H1 (cell line): ENCODE data around the gene NHLH2. TPM values are rescaled to one million over a fixed set of nuclear protein-coding genes. Genes with fewer than 3 reads are reported as not detected.

Experiments
- ASH2L ChIP-seq: fragments of 200-600, 300-600 bp; sonication (generic); IDR thresholded peaks from one replicate; pipeline ENCODE4 v1.7.1; 2017; ENCODE audit warnings: low read length
- ATF3 ChIP-seq: IDR thresholded peaks from 2 replicates; pipeline ENCODE4 v1.6.1; 2011; ENCODE audit warnings: low read depth, mild to moderate bottlenecking, low read length; ENCODE audit not compliant: insufficient read depth
- CBX5 ChIP-seq: fragments of 300-800, 300-1000 bp; sonication (generic); IDR thresholded peaks from 2 replicates; pipeline ENCODE4 v1.7.1; 2016; ENCODE audit warnings: antibody characterized with exemption, low read length, low read depth
- CHD1 ChIP-seq: IDR thresholded peaks from 2 replicates; pipeline ENCODE4 v1.6.1; 2012; ENCODE audit warnings: low read depth, low read length, improper control_type of control experiment
- CREB1 ChIP-seq: IDR thresholded peaks from 2 replicates; pipeline ENCODE4 v1.6.1; 2012; ENCODE audit warnings: inconsistent platforms
- CTCF ChIP-seq, 3 experiments: IDR thresholded peaks; 1 replicate in 2 of 3; 2 replicates in 1 of 3; pipeline versions ENCODE4 v1.5.1 to v1.6.1; 2011; ENCODE audit warnings: low read length in 3 of 3, mild to moderate bottlenecking in 3 of 3, inconsistent platforms in 2 of 3, low read depth in 1 of 3, moderate library complexity in 1 of 3; ENCODE audit not compliant: insufficient read depth in 1 of 3; ENCODE audit errors: control extremely low read depth in 1 of 3
- EP300 ChIP-seq, 2 experiments: IDR thresholded peaks; 1 replicate in 1 of 2; 2 replicates in 1 of 2; pipeline ENCODE4 v1.6.1; 2011 to 2012; ENCODE audit warnings: low read depth in 2 of 2, low read length in 2 of 2, mild to moderate bottlenecking in 2 of 2, borderline replicate concordance in 1 of 2, inconsistent platforms in 1 of 2, moderate library complexity in 1 of 2
- GTF2F1 ChIP-seq: IDR thresholded peaks from 2 replicates; pipeline ENCODE4 v1.6.1; 2012; ENCODE audit warnings: low read depth, low read length, improper control_type of control experiment, borderline replicate concordance
- JUN ChIP-seq: IDR thresholded peaks from 2 replicates; pipeline ENCODE4 v1.6.1; 2011; ENCODE audit warnings: low read depth, mild to moderate bottlenecking, improper control_type of control experiment, low read length
- KDM4A ChIP-seq: IDR thresholded peaks from one replicate; pipeline ENCODE4 v1.7.1; 2012; ENCODE audit warnings: low read depth, mild to moderate bottlenecking, moderate library complexity, low read length, inconsistent platforms; ENCODE audit not compliant: severe bottlenecking
- MAX ChIP-seq: IDR thresholded peaks from 2 replicates; pipeline ENCODE4 v1.6.1; 2012; ENCODE audit warnings: inconsistent platforms
- PHF8 ChIP-seq: fragments of 200-600 bp; sonication (generic); conservative IDR thresholded peaks from 2 replicates; pipeline ENCODE4 v1.7.1; 2012; ENCODE audit warnings: low read depth, mild to moderate bottlenecking, inconsistent platforms, low read length, moderate library complexity
- POLR2AphosphoS5 ChIP-seq: IDR thresholded peaks from 2 replicates; pipeline ENCODE4 v1.6.1; 2011; ENCODE audit warnings: low read depth, low read length
- SP2 ChIP-seq: IDR thresholded peaks from 2 replicates; pipeline ENCODE4 v1.6.1; 2012; ENCODE audit warnings: mild to moderate bottlenecking, low read length, inconsistent platforms
- SRF ChIP-seq: IDR thresholded peaks from 2 replicates; pipeline ENCODE4 v1.6.1; 2011; ENCODE audit warnings: mild to moderate bottlenecking, low read depth, low read length, moderate library complexity
- SUZ12 ChIP-seq: fragments of 200-600 bp; sonication (generic); IDR thresholded peaks from 2 replicates; pipeline ENCODE4 v1.6.1; 2012; ENCODE audit warnings: mild to moderate bottlenecking, inconsistent platforms, low read length, moderate library complexity, mixed read lengths
- TAF1 ChIP-seq: IDR thresholded peaks from 2 replicates; pipeline ENCODE4 v1.6.1; 2011; ENCODE audit warnings: mild to moderate bottlenecking, low read depth, low read length
- TAF7 ChIP-seq: optimal IDR thresholded peaks from 2 replicates; pipeline ENCODE3; 2011; ENCODE audit warnings: low read depth, mild to moderate bottlenecking, inconsistent platforms, low read length, moderate library complexity, borderline replicate concordance
- TBP ChIP-seq: IDR thresholded peaks from 2 replicates; pipeline ENCODE4 v1.6.1; 2011; ENCODE audit warnings: low read depth, low read length, improper control_type of control experiment
- TCF12 ChIP-seq: IDR thresholded peaks from 2 replicates; pipeline ENCODE4 v1.6.1; 2011; ENCODE audit warnings: low read depth, mild to moderate bottlenecking, low read length
- TEAD4 ChIP-seq: IDR thresholded peaks from 2 replicates; pipeline ENCODE4 v1.6.1; 2012; ENCODE audit warnings: low read depth, low read length, inconsistent platforms, mixed read lengths
- YY1 ChIP-seq: IDR thresholded peaks from 2 replicates; pipeline ENCODE4 v1.6.1; 2011; ENCODE audit warnings: low read depth, mild to moderate bottlenecking, low read length
- polyA plus RNA-seq, 7 experiments: library from polyadenylated mRNA; depleted of rRNA in 3 of 7; stranded (reverse) in 5 of 7; unstranded in 2 of 7; fragments of >200 nt in 5 of 7; fragments of 200-250 nt in 2 of 7; gene quantifications; 1 replicate in 5 of 7; 2 replicates in 1 of 7; 4 replicates in 1 of 7; pipeline versions ENCODE4 v1.2.1 to v1.2.3, GENCODE V29; 2011 to 2013; ENCODE audit warnings: missing spikeins in 2 of 7, mixed read lengths in 2 of 7
- total RNA-seq: library from RNA; stranded (reverse); fragmentation: NEBNext Ultra II Directional; extraction: Animal tissue kit (Norgen Biotek cat#: 25700); gene quantifications from 2 replicates; pipeline ENCODE4 v1.2.1, GENCODE V29; 2021

The NHLH2 gene
- total and polyA plus RNA-seq, 2 of the 8 experiments (the other 6 are each of a cell fraction or from before 2014, with no cell fraction given), result 0.92 to 1.1 TPM

GRCh38 chr1:115839029-115839678, 1.8 kb downstream of the NHLH2 start (continued):
- TF ChIP-seq POLR2AphosphoS5 (peak; percentile 53; the same call in 1 of the 2 replicates), PHF8 (peak; percentile 44; the same call in 1 of the 2 replicates), SP2 (no peak), ASH2L (peak; percentile 49), CBX5 (no peak), EP300 (IDR thresholded peaks at IDR 0.05; ENCODE audit: borderline replicate concordance in 1 of 2, low read depth in 2 of 2, low read length in 2 of 2) (no peak), TCF12 (no peak), MAX (peak; percentile 37; the same call in 1 of the 2 replicates), TBP (peak; percentile 42; the same call in 1 of the 2 replicates), GTF2F1 (peak; percentile 26; the same call in 1 of the 2 replicates), TAF7 (peak; percentile 59), SRF (no peak), SUZ12 (no peak; the same call in 1 of the 2 replicates), CHD1 (no peak), CTCF (IDR thresholded peaks at IDR 0.05; ENCODE audit: control extremely low read depth in 1 of 3, insufficient read depth in 1 of 3, low read depth in 1 of 3, low read length in 3 of 3) (peak in 1 of 3 experiments; percentile 3; a peak in 1 of 4 replicates), KDM4A (peak; percentile 33), YY1 (no peak), JUN (no peak), CREB1 (no peak), TEAD4 (no peak), ATF3 (no peak), TAF1 (peak; percentile 54)
